H1 (cell line): ENCODE data around the gene TRIM4. TPM values are rescaled to one million over a fixed set of nuclear protein-coding genes. Genes with fewer than 3 reads are reported as not detected.

Experiments used
- CHD7 ChIP-seq: fragments of 300-600 bp; sonication (generic); IDR thresholded peaks from 2 replicates; pipeline ENCODE4 v1.7.1; 2012; ENCODE audit warnings: low read length, moderate library complexity, mild to moderate bottlenecking, inconsistent platforms; ENCODE audit not compliant: insufficient replicate concordance
- CTBP2 ChIP-seq: IDR thresholded peaks from 2 replicates; pipeline ENCODE4 v1.7.0; 2011; ENCODE audit warnings: borderline replicate concordance, mild to moderate bottlenecking, moderate library complexity, mixed read lengths, low read length; ENCODE audit not compliant: insufficient read depth, insufficient read length
- RNF2 ChIP-seq: fragments of 200-900, 300-1000 bp; sonication (generic); IDR thresholded peaks from 2 replicates; pipeline ENCODE4 v1.7.1; 2016; ENCODE audit warnings: borderline replicate concordance, low read depth, mild to moderate bottlenecking, antibody characterized with exemption, low read length; ENCODE audit not compliant: poor library complexity, severe bottlenecking; ENCODE audit errors: missing control alignments
- SP1 ChIP-seq: IDR thresholded peaks from 2 replicates; pipeline ENCODE4 v1.6.1; 2011; ENCODE audit warnings: low read depth, low read length
- polyA plus RNA-seq, 7 experiments: library from polyadenylated mRNA; depleted of rRNA in 3 of 7; stranded (reverse) in 5 of 7; unstranded in 2 of 7; fragments of >200 nt in 5 of 7; fragments of 200-250 nt in 2 of 7; gene quantifications; 1 replicate in 5 of 7; 2 replicates in 1 of 7; 4 replicates in 1 of 7; pipeline versions ENCODE4 v1.2.1 to v1.2.3, GENCODE V29; 2011 to 2013; ENCODE audit warnings: missing spikeins in 2 of 7, mixed read lengths in 2 of 7
- total RNA-seq: library from RNA; stranded (reverse); fragmentation: NEBNext Ultra II Directional; extraction: Animal tissue kit (Norgen Biotek cat#: 25700); gene quantifications from 2 replicates; pipeline ENCODE4 v1.2.1, GENCODE V29; 2021

The TRIM4 gene
- total and polyA plus RNA-seq, 2 of the 8 experiments (the other 6 are each of a cell fraction or from before 2014, with no cell fraction given): 0.03 to 7.3 TPM

- no peak for TF ChIP-seq CTBP2
- no peak for TF ChIP-seq RNF2
- no peak for TF ChIP-seq CHD7
- no peak for TF ChIP-seq SP1
Observed at GRCh38 chr7:99842926-99843325, 76.4 kb downstream of the TRIM4 start (continued).
